Measurements from ENCODE around the gene ACOT11.

ACOT11 gene

DNA sequence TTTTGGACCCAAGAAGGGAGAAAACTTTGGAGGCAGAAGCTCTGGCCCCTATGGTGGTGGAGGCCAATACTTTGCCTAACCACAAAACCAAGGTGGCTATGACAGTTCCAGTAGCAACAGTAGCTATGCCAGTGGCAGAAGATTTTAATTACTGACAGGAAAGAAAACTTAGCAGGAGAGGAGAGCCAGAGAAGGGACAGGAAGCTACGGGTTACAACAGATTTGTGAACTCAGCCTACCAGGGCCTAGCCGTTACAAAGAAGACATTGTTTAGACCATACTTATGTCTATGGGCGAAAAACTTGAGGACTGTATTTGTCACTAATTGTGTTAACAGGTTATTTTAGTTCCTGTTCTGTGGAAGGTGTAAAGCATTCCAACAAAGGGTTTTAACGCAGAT, 10.4 kb upstream of the ACOT11 start:
- DNase-seq (ENCODE audit: low spot score), result no peak

DNA sequence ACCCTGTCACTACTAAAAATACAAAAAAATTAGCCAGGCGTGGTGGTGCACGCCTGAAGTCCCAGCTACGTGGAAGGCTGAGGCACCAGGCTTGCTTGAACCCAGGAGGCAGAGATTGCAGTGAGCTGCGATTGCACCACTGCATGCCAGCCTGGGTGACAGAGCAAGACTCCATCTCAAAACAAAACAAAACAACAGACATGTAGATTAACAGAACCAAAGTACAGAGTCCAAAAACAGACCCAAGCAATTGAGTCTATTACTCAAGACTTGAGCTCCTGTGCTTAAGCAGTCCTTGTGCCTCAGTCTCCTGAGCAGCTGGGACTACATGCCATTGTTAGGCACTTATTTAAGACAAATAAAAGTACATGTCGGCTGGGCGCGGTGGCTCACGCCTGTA, 9.5 kb upstream of the ACOT11 start:
- DNase-seq (ENCODE audit: low spot score), result no peak

- DNase-seq (ENCODE audit: low spot score), result no peak
Observed at GRCh38 chr1:54540582-54541295, 7.3 kb upstream of the ACOT11 start.

- peak; percentile 30 for DNase-seq (ENCODE audit: low spot score)
Observed at GRCh38 chr1:54542120-54542961, 5.7 kb upstream of the ACOT11 start.

DNA sequence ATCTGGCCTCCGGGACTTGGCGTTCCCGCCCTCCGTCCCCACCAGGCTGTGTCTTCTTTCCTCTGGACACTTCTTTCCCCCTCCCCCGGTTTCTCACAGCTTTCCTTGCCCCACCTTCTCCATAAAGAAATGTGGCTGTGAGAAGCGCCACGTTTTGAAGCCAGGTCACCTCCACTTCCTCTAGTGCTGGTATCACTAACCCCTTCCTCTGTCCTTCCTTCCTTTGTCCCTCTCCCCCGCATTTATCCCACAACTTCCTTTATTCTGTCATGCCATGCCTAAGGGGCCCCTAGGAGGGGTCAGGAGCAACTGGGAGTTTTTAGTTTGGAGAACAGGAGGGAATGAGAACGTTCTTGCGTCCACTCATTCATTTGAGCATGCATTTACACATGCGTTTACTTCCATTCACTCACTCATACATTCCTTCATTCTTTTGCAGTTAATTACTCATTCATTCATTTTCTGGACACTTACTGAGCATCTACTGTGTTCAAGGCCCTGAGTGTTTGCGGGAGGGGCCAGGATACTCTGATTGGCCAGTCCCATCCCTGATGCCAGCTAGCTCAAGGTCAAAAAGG, 5.0 kb upstream of the ACOT11 start:
- no peak for DNase-seq (ENCODE audit: low spot score)

GRCh38 chr1:54543729-54544496, 4.1 kb upstream of the ACOT11 start:
- DNase-seq (ENCODE audit: low spot score), result no peak

DNA sequence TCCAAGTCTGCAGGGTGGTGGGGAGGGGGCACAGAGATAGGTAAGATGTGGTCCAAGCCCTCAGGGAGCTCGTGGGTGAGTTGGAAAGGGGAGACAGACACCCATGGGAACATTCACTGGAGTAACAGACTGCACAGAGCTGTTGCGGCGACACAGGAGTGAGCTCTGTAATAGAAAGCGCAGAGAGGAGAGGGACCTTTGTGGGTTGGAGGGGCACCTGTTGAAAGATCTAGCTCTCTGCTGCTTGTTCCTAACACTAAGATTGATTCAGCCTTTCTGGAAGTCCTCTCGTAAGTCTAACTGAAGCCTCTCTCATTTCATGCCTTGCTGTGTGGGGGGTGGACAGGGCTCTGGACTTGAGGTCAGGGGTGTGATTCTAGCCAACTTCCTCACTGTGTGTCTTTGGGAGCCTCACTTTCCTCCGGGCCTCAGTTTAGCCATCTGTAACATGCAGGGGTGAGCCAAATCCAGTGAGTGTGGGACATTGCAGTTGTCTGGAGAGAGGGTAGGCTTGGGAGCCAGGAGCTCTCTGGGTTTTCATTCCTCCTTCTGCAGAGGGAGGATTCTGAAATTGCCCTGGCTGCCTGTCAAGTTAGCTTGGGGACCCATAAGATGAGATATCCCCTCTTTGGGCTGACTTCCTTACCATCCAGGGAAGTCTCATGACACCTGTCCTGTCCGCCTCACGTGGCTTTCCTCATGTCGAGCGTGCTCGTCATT, 2.0 kb upstream of the ACOT11 start:
- no peak for DNase-seq (ENCODE audit: low spot score)

DNA sequence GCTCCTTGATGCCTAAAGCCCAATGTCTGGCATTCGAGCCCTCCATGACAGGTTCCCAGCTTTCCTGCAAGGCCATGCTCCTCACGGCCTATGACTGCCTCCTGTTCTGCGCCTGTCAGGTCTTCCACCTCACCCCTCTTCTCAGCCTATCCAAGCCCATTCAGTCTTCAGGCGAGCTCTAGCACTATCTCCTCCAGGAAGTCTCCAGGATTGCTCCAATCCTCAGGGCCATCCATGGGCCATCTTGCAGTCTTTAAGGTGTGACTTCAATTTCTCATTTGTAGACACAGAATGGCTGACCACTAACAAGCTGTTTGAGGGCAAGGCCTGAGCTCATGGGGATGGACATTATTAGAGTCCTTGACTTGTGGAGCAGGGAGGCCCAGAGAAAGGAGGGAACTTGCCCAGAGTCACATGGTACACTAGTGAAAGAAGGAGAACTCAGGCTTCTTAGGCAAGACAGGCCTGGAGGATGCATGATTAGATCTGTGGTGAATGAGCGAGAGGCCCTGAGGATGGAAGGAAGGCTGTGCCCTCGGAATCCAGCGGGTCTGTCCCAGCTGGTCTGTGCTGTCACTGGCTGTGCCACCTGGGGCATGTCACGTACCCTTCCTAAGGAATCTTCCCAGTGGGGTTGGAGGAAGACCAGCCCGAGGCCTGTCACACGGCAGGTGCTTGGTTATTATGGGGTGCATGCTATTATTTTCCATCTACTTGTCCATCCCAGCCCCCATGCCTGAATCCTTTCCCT, 1.2 kb upstream of the ACOT11 start:
- DNase-seq (ENCODE audit: low spot score), result no peak

DNA sequence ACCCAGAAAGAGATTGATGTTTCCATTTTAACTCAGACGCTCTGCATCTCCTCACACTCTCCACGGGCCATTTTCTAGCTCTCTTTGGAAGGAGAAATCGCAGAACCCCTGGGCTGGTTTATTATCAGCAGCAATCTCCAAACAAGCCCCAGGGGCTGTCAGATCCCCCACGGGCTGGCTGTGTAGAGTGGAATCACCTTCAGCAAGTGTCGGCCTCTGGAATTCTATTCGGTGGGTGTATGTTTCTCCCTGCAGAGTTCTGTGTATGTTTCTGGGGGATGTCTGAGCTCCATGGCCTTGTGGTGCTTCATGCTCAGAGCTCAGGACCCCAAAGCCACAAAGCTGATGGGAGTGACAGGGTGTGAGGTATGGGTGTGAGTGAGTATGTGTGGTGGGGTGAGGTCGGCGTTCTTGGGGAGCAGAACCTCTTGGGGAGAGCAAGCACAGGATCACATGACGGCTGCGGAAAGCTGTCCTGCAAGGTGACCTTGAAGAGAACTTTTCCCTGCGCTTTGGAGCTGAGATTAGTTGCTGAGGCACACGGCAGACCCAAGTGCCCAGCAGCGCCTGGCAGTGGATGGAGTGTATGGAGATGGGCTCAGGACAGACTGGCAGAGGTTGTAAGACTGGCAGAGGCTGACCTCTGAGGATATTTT, 489 bp downstream of the ACOT11 start:
- no peak for DNase-seq (ENCODE audit: low spot score)

DNA sequence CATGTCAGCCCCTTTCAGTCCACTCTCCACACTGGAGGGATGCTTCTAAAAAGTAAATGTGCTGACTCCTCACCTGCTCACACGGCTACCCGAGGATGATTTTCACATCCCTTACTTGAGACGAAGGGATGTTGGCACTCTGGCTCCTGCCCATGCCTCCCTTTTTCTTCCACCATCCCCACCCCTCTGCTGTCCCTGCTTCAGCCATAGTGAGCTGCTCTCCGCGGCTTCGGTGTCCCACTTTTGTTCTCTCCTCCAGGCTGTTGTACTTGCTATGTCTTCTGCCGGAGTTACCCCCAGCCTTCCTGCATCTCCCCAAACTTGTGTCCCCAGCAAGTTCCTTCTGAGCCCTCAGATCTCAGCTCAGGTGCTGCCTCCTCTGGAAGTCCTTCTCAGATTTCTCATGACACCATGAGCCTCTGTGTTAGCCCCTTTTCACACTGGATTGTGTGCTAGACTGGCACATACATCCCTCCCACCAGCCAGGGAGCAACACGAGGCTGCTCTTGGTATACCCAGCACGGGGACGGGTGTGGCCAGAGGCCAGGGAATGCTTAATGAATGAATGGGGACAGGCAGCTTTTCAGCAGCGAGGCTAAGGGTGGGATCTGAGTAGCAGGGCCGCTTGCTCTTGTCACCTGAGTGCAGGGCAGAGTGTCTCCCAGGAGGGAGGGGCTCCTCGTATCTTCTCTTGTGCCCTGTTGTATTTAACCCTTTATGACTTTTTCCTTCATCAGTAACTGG, 1.3 kb downstream of the ACOT11 start:
- DNase-seq (ENCODE audit: low spot score), result no peak

DNA sequence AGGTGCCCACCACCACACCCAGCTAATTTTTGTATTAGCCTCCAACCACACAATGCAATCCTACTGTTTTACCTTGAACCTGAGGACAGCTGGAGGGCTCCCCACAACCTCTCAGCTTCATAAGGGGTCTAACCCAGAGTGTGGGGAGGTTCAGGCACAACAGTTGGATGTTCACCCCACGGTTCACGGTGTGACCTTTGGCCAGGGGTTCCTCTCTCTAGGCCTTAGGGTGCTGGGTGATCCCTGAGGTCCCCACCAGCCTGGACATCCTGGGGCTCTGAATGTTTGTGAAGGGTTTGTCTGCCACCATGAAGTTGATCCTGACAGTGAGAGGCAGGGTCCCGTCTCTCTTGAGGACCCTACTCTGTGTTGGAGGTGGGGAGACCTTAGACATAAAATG, 3.9 kb downstream of the ACOT11 start:
- no peak for DNase-seq (ENCODE audit: low spot score)

DNA sequence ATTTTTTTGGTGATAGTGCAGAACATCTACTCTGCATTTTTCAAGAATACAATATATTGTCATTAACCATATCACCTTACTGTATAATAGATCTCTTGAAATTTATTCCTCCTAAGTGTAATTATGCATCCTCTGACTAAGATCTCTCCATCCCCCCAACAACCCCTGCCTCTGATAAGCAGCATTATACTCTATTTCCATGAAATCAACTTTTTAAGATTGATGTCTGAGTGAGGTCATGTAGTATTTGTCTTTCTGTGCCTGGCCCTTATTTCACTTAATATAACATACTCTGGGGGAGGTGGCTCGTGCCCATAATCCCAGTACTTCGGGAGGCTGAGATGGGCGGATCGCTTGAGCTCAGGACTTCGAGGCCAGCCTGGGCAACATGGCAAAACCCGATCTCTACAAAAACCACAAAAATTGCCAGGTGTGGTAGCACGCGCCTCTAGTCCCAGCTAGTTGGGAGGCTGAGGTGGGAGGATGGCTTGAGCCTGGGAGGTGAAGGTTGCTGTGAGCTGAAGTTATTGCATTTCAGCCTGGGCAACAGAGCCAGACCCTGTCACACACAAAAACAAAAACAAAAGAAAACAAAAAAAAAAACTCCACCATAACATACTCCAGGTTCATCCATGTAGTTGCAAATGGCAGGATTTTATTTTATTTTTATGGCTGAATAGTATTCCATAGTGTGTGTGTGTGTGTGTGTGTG, 5.7 kb downstream of the ACOT11 start:
- DNase-seq (ENCODE audit: low spot score), result no peak

GRCh38 chr1:54556110-54556509, 8.1 kb downstream of the ACOT11 start:
- no peak for DNase-seq (ENCODE audit: low spot score)

- no peak for DNase-seq (ENCODE audit: low spot score)
Observed at GRCh38 chr1:54557671-54558355, 9.8 kb downstream of the ACOT11 start.

DNA sequence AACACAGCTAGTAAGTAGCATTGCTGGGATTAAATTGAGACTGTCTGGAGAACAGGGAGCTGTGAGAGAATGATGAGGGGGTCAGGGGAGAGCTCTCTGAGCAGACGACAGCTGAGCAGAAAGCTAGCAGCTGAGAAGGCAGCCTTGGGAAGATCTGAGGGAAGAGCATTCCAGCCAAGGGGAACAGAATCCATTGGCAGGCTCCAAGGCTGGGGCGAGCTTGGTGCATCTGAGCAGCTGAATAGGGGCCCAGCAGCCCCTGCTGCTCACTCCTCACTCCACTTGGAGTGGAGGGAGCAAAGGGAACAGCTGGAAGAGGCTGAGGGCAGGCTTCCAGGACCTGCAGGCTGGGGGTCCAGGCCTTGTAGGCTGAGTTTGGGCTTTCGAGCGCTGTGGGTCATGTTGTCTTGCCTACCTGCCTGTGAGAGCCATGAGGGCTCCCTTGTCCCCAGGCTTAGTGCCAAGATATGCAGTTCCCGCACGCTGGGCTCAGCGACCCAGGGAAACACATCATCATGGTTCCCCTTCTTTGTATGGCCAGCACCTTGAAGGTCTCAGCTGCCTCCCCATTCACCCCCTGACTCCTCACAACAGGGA, 10.5 kb downstream of the ACOT11 start:
- no peak for DNase-seq (ENCODE audit: low spot score)

DNA sequence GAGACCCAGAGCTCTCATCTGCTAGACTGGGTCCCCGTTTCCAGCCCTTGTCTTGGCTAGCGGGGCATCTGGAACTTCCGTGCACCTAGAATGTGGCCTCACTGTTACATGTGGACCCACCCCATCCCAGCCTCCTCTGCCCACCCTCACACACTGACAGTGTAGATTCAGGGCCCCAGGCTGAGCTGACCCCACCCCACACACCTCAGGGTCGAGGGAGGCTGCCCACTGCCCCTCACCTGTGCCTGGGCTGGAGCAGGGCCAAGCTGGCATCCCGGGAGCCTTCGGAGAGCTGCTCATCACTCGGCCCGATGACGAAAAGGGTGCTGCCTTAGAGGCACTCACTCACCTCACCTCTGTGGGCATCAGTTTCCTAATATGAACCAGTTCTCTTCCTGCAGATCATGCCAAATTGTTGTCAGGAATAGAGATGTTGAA, 11.1 kb downstream of the ACOT11 start:
- DNase-seq (ENCODE audit: low spot score), result no peak

DNA sequence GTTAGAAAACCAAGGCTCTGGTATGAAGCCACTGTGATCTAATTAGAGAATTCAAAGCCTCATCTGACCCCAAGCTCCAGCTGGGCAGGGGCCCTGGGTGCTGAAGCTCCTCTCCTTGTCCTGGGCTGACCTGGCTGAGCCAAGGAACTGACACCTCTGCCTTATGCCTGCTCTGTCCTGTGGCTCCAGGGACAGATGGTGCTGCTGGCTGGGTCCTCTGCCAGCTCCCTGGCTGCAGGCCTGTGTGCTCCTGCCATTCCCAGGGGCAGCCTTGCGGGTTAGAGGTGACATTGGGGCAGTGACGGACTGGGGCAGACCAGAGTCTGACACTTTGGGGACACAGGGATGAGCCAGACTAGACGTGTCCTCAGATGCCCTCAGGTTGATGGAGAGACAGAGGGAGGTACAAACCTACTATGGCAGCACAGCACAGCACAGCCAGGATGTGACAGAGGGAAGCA, 11.8 kb downstream of the ACOT11 start:
- no peak for DNase-seq (ENCODE audit: low spot score)

Data from CD4-positive, alpha-beta T cell treated with Interleukin-15 for 4 hours (primary cell).